Activated B cell treated with CpG ODN at 0.5 μM for 24 hours (primary cell): ENCODE results near the gene ESR2. TPM values are rescaled to one million over a fixed set of nuclear protein-coding genes. Genes with fewer than 3 reads are reported as not detected.

Experiments
- ATAC-seq: fragments of 200-7000 bp; cut with Tn5 transposase; one replicate; pipeline ENCODE4 v1.10.0; 2021; ENCODE audit warnings: low read depth, mild to moderate bottlenecking, moderate library complexity
- CTCF ChIA-PET: fragments of 350-600 bp; sonication (Branson Sonifier 250); formaldehyde crosslinking; loops from one replicate; lab custom pipeline; 2021; ENCODE audit warnings: antibody characterized with exemption; lab: Charles Lee
- POLR2A ChIA-PET: fragments of 350-600 bp; sonication (Branson Sonifier 250); formaldehyde crosslinking; loops from one replicate; lab custom pipeline; 2021; ENCODE audit warnings: antibody characterized with exemption; lab: Charles Lee
- DNase-seq: peaks from one replicate; pipeline ENCODE4 v3.0.0; 2022
- H3K27ac Mint-ChIP-seq: one replicate; pipeline ENCODE4 v1.8.0; 2020; ENCODE audit warnings: mixed read lengths
- H3K27me3 Mint-ChIP-seq: one replicate; pipeline ENCODE4 v1.8.0; 2021; ENCODE audit warnings: mixed read lengths
- H3K36me3 Mint-ChIP-seq: one replicate; pipeline ENCODE4 v1.8.0; 2021; ENCODE audit warnings: low read depth, mixed read lengths
- H3K4me1 Mint-ChIP-seq: one replicate; pipeline ENCODE4 v1.8.0; 2021; ENCODE audit warnings: mixed read lengths
- H3K4me3 Mint-ChIP-seq: one replicate; pipeline ENCODE4 v1.8.0; 2020; ENCODE audit warnings: mild to moderate bottlenecking, mixed read lengths
- H3K9me3 Mint-ChIP-seq: one replicate; pipeline ENCODE4 v1.8.0; 2020; ENCODE audit warnings: mixed read lengths
- CTCF ChIP-seq: fragments of 200-600 bp; IDR thresholded peaks from one replicate; pipeline ENCODE4 v1.8.0; 2022; ENCODE audit warnings: antibody characterized with exemption, mild to moderate bottlenecking
- intact Hi-C: fragments of 100-400 bp; cut with micrococcal nuclease; formaldehyde crosslinking; loops from one replicate; pipeline ENCODE4 v1.15.1; 2024
- total RNA-seq: library from RNA; stranded (reverse); gene quantifications from 2 replicates; pipeline ENCODE4 v1.2.3, GENCODE V29; 2022

Gene ESR2
- total RNA-seq, 1 donor from 2014 or later = 23.2 TPM

- no peak for TF ChIP-seq CTCF
- no peak overlapping the region for H3K4me3 Mint-ChIP-seq
- intact Hi-C loops = no loop called here
- peaks cover 18% of the 10 kb centered on the region for H3K36me3 Mint-ChIP-seq
- CTCF ChIA-PET = no interaction called here
- H3K9me3 Mint-ChIP-seq = no peaks in the 10 kb centered on the region
- DNase-seq (no peak), ATAC-seq (no peak)
- H3K27me3 Mint-ChIP-seq = no peaks in the 10 kb centered on the region
- no peaks in the 10 kb centered on the region for H3K4me1 Mint-ChIP-seq
- POLR2A ChIA-PET = no interaction called here
- no peak overlapping the region for H3K27ac Mint-ChIP-seq
These were observed 183.4 kb downstream of the ESR2 start for GRCh38 chr14:64110802-64111201.

- H3K27ac Mint-ChIP-seq = no peak overlapping the region
- CTCF ChIA-PET = interaction anchor here (1.4 kb wide), 1 partner anchor 340 kb away, joined by 3 read pairs; no protein-coding TSS in a partner anchor
- H3K27me3 Mint-ChIP-seq = no peaks in the 10 kb centered on the region
- DNase-seq = no peak
- no peak overlapping the region for H3K4me3 Mint-ChIP-seq
- no peaks in the 10 kb centered on the region for H3K9me3 Mint-ChIP-seq
- intact Hi-C loops = no loop called here
- no peak for ATAC-seq
- POLR2A ChIA-PET = interaction anchor here (0.7 kb wide), 1 partner anchor 164 kb away, joined by 11 read pairs; no protein-coding TSS in a partner anchor
- H3K36me3 Mint-ChIP-seq = peaks cover 19% of the 10 kb centered on the region
- TF ChIP-seq CTCF = no peak
- H3K4me1 Mint-ChIP-seq = no peaks in the 10 kb centered on the region
These were observed 184.2 kb downstream of the ESR2 start for GRCh38 chr14:64109819-64110554.

- no peak for TF ChIP-seq CTCF
- intact Hi-C loops = no loop called here
- H3K27ac Mint-ChIP-seq = no peak overlapping the region
- H3K27me3 Mint-ChIP-seq = no peaks in the 10 kb centered on the region
- no peaks in the 10 kb centered on the region for H3K9me3 Mint-ChIP-seq
- ChIA-PET CTCF (no interaction called here), POLR2A (no interaction called here)
- ATAC-seq (no peak), DNase-seq (no peak)
- no peaks in the 10 kb centered on the region for H3K4me1 Mint-ChIP-seq
- H3K36me3 Mint-ChIP-seq = peaks cover 28% of the 10 kb centered on the region
- no peak overlapping the region for H3K4me3 Mint-ChIP-seq
These were observed 186.7 kb downstream of the ESR2 start for GRCh38 chr14:64107438-64107837.

GRCh38 chr14:64098120-64098519 lies 196.1 kb downstream of the ESR2 start:
- intact Hi-C loops = no loop called here
- no peak for TF ChIP-seq CTCF
- Mint-ChIP-seq H3K27ac (no peak overlapping the region), H3K36me3 (peaks cover 27% of the 10 kb centered on the region), H3K4me3 (no peak overlapping the region), H3K27me3 (no peaks in the 10 kb centered on the region), H3K4me1 (peaks cover 4% of the 10 kb centered on the region), H3K9me3 (no peaks in the 10 kb centered on the region)
- ATAC-seq (no peak), DNase-seq (no peak)
- CTCF ChIA-PET = no interaction called here
- POLR2A ChIA-PET = no interaction called here

- no peak overlapping the region for H3K4me3 Mint-ChIP-seq
- ATAC-seq = no peak
- no peak for DNase-seq
- intact Hi-C loops = no loop called here
- H3K9me3 Mint-ChIP-seq = no peaks in the 10 kb centered on the region
- H3K36me3 Mint-ChIP-seq = peaks cover 25% of the 10 kb centered on the region
- no peak for TF ChIP-seq CTCF
- no peak overlapping the region for H3K27ac Mint-ChIP-seq
- ChIA-PET POLR2A (no interaction called here), CTCF (no interaction called here)
- H3K4me1 Mint-ChIP-seq = no peaks in the 10 kb centered on the region
- H3K27me3 Mint-ChIP-seq = no peaks in the 10 kb centered on the region
These were observed 198.6 kb downstream of the ESR2 start for GRCh38 chr14:64095620-64096019.
